ENCODE measurements around the gene SULT4A1. TPM values are rescaled to one million over a fixed set of nuclear protein-coding genes. Genes with fewer than 3 reads are reported as not detected.

SULT4A1 gene
- total RNA-seq, 1 experiment from 2014 or later = 12.6 TPM

DNA sequence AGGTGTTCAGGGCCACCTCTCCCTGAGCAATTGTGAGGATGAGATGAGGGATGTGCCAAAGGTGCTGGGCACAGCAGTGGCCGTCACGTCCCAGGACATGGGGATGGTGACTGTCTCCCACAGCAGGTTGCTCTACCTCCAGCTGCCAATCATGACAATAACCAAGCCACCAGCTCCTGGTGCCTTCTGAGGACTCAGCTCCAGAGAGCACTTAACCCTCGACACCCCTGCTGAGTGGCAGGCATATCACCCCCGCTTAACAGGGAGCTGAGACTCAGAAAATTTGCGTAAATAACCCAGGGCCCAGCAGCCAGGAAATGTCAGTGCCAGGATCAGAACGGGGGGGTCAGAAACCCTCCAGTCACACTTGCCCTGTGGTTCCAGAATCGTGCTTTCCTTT lies 37.9 kb upstream of the SULT4A1 start:
- TF ChIP-seq, protein P1, sequence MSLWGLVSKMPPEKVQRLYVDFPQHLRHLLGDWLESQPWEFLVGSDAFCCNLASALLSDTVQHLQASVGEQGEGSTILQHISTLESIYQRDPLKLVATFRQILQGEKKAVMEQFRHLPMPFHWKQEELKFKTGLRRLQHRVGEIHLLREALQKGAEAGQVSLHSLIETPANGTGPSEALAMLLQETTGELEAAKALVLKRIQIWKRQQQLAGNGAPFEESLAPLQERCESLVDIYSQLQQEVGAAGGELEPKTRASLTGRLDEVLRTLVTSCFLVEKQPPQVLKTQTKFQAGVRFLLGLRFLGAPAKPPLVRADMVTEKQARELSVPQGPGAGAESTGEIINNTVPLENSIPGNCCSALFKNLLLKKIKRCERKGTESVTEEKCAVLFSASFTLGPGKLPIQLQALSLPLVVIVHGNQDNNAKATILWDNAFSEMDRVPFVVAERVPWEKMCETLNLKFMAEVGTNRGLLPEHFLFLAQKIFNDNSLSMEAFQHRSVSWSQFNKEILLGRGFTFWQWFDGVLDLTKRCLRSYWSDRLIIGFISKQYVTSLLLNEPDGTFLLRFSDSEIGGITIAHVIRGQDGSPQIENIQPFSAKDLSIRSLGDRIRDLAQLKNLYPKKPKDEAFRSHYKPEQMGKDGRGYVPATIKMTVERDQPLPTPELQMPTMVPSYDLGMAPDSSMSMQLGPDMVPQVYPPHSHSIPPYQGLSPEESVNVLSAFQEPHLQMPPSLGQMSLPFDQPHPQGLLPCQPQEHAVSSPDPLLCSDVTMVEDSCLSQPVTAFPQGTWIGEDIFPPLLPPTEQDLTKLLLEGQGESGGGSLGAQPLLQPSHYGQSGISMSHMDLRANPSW (CRISPR knock-in tag; conservative IDR thresholded peaks at IDR 0.05; ENCODE audit: low read depth) = no peak
- no peak for TF ChIP-seq RORB (CRISPR knock-in tag; IDR thresholded peaks at IDR 0.05)
- no peak for TF ChIP-seq ZNF121 (CRISPR knock-in tag; IDR thresholded peaks at IDR 0.05)
- no peak for TF ChIP-seq TP53 (CRISPR knock-in tag; IDR thresholded peaks at IDR 0.05)
- TF ChIP-seq, protein P2, sequence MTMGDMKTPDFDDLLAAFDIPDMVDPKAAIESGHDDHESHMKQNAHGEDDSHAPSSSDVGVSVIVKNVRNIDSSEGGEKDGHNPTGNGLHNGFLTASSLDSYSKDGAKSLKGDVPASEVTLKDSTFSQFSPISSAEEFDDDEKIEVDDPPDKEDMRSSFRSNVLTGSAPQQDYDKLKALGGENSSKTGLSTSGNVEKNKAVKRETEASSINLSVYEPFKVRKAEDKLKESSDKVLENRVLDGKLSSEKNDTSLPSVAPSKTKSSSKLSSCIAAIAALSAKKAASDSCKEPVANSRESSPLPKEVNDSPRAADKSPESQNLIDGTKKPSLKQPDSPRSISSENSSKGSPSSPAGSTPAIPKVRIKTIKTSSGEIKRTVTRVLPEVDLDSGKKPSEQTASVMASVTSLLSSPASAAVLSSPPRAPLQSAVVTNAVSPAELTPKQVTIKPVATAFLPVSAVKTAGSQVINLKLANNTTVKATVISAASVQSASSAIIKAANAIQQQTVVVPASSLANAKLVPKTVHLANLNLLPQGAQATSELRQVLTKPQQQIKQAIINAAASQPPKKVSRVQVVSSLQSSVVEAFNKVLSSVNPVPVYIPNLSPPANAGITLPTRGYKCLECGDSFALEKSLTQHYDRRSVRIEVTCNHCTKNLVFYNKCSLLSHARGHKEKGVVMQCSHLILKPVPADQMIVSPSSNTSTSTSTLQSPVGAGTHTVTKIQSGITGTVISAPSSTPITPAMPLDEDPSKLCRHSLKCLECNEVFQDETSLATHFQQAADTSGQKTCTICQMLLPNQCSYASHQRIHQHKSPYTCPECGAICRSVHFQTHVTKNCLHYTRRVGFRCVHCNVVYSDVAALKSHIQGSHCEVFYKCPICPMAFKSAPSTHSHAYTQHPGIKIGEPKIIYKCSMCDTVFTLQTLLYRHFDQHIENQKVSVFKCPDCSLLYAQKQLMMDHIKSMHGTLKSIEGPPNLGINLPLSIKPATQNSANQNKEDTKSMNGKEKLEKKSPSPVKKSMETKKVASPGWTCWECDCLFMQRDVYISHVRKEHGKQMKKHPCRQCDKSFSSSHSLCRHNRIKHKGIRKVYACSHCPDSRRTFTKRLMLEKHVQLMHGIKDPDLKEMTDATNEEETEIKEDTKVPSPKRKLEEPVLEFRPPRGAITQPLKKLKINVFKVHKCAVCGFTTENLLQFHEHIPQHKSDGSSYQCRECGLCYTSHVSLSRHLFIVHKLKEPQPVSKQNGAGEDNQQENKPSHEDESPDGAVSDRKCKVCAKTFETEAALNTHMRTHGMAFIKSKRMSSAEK (CRISPR knock-in tag; IDR thresholded peaks at IDR 0.05; ENCODE audit: borderline replicate concordance) = no peak
- TF ChIP-seq, protein P3, sequence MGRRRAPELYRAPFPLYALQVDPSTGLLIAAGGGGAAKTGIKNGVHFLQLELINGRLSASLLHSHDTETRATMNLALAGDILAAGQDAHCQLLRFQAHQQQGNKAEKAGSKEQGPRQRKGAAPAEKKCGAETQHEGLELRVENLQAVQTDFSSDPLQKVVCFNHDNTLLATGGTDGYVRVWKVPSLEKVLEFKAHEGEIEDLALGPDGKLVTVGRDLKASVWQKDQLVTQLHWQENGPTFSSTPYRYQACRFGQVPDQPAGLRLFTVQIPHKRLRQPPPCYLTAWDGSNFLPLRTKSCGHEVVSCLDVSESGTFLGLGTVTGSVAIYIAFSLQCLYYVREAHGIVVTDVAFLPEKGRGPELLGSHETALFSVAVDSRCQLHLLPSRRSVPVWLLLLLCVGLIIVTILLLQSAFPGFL (CRISPR knock-in tag; IDR thresholded peaks at IDR 0.05; ENCODE audit: borderline replicate concordance) = no peak
- TF ChIP-seq, protein P4, sequence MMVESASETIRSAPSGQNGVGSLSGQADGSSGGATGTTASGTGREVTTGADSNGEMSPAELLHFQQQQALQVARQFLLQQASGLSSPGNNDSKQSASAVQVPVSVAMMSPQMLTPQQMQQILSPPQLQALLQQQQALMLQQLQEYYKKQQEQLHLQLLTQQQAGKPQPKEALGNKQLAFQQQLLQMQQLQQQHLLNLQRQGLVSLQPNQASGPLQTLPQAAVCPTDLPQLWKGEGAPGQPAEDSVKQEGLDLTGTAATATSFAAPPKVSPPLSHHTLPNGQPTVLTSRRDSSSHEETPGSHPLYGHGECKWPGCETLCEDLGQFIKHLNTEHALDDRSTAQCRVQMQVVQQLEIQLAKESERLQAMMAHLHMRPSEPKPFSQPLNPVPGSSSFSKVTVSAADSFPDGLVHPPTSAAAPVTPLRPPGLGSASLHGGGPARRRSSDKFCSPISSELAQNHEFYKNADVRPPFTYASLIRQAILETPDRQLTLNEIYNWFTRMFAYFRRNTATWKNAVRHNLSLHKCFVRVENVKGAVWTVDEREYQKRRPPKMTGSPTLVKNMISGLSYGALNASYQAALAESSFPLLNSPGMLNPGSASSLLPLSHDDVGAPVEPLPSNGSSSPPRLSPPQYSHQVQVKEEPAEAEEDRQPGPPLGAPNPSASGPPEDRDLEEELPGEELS (CRISPR knock-in tag; IDR thresholded peaks at IDR 0.05) = no peak
- no peak for TF ChIP-seq TEAD1 (CRISPR knock-in tag; IDR thresholded peaks at IDR 0.05)
- TF ChIP-seq FOXJ3 (CRISPR knock-in tag; IDR thresholded peaks at IDR 0.05; ENCODE audit: borderline replicate concordance) = no peak
- ATAC-seq (no peak), DNase-seq (ENCODE audit: low spot score) (no peak)
- Mint-ChIP-seq H3K4me3 (no peak overlapping the region), H3K27ac (no peak overlapping the region), H3K4me1 (no peaks in the 10 kb centered on the region), H3K27me3 (ENCODE audit: low read depth) (peaks cover 16% of the 10 kb centered on the region), H3K36me3 (no peaks in the 10 kb centered on the region), H3K9me3 (peaks cover 6% of the 10 kb centered on the region)
- POLR2A ChIA-PET = no interaction called here
- CTCF ChIA-PET = interaction anchor here (1.2 to 14.0 kb wide), 2 partner anchors 17 to 46 kb away, joined by 4 to 162 read pairs; no protein-coding TSS in a partner anchor

DNA sequence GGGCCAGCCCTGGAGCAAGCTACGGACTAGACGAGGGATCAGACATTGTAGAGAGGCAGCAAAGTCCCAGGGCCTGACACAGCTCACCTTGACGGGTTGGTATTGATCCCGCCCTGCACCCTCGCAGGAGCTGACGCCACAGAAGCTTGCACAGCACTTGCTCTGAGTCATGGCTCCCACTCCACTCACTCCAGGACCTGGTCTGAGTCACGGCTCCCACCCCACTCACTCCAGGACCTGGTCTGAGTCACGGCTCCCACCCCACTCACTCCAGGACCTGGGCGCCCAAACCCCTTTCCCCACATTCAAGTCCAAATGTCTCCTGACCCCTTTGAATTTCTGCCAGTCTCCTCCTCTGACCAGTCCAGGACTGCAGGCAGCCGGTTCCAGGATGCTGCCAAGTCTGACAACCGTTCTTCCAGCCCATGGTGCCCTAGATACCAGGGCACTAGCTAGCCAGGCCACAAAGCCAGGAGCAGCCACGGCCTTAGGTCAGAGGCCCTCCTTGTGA lies 35.5 kb upstream of the SULT4A1 start:
- no peaks in the 10 kb centered on the region for H3K4me1 Mint-ChIP-seq
- no peak overlapping the region for H3K27ac Mint-ChIP-seq
- no peaks in the 10 kb centered on the region for H3K9me3 Mint-ChIP-seq
- H3K4me3 Mint-ChIP-seq = no peak overlapping the region
- ATAC-seq (no peak), DNase-seq (ENCODE audit: low spot score) (no peak)
- CTCF ChIA-PET = interaction anchor here (1.1 to 14.0 kb wide), 2 partner anchors 14 to 25 kb away, joined by 3 to 162 read pairs; partner anchors contain the start of gene PNPLA3
- POLR2A ChIA-PET = no interaction called here
- no peak for TF ChIP-seq RORB (CRISPR knock-in tag; IDR thresholded peaks at IDR 0.05)
- no peak for TF ChIP-seq NFE2L1 (CRISPR knock-in tag; IDR thresholded peaks at IDR 0.05)
- TF ChIP-seq, protein P5, sequence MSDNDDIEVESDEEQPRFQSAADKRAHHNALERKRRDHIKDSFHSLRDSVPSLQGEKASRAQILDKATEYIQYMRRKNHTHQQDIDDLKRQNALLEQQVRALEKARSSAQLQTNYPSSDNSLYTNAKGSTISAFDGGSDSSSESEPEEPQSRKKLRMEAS (CRISPR knock-in tag; IDR thresholded peaks at IDR 0.05) = no peak
- no peak for TF ChIP-seq ZNF416 (CRISPR knock-in tag; IDR thresholded peaks at IDR 0.05)
- no peak for TF ChIP-seq JAZF1 (CRISPR knock-in tag; IDR thresholded peaks at IDR 0.05)
- TF ChIP-seq, protein P4 (CRISPR knock-in tag; IDR thresholded peaks at IDR 0.05) = no peak
- H3K36me3 Mint-ChIP-seq = no peaks in the 10 kb centered on the region
- peaks cover 3% of the 10 kb centered on the region for H3K27me3 Mint-ChIP-seq (ENCODE audit: low read depth)

Measured in WTC11 (cell line).